IPS-18c (cell line): Measurements from ENCODE around the gene CADM3.

Experiments used
- H3K4me3 ChIP-seq: 2 replicates; pipeline ENCODE4 v1.7.0; 2013; ENCODE audit warnings: low read depth, mild to moderate bottlenecking, low read length, moderate library complexity; ENCODE audit not compliant: insufficient read depth
- H3K9me3 ChIP-seq: one replicate; pipeline ENCODE4 v1.6.1; 2013; ENCODE audit warnings: mild to moderate bottlenecking, low read length, moderate library complexity; ENCODE audit not compliant: control insufficient read depth, insufficient read depth

Gene CADM3

DNA sequence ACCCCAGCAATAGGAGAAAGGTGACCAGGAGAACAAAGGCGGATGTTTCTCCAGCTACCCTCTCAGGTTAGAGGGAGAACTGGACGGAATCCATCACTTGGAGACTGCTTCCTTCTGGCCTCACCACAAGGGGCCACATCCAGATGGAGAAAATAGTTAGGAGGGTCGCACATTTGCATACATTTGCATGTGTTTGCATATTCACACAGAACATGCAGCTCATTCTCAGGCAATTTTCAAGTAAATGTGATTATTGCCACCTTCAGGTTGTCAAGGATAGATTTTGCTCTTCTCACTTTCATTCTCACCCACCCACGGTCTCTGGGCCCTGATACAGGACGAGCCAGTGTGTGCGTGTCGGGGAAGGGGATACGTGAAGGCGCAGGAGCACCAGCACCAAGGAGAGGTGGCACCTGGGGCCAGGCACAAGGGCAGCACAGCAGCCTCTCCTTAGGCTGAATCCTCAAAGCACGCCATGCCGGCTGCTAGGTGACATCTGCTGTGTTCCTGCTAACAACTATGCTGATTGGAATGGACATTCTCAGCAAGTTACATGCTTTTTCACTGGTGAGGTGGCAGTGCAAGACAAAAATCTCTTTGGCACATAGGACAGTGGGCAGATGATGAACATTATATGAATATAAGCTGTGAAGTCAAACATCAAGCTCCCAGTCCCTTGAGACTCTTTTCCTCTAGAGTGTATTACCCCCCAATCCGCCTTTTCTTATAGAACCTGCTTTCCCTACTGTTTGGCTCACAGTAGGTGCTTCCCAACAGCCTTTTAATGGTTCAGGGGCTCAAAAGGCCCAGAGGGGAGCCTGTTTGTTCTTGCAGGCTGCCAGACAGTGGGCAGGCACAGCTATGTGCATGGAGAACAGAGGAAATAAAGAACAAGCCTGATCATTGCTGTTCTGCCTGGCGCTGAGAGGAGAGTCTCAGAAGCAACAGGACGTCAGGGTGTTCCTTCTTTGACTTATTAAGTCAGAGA, 47.5 kb downstream of the CADM3 start:
- H3K9me3 ChIP-seq, result no peaks in the 10 kb centered on the region
- no peak overlapping the region for H3K4me3 ChIP-seq

DNA sequence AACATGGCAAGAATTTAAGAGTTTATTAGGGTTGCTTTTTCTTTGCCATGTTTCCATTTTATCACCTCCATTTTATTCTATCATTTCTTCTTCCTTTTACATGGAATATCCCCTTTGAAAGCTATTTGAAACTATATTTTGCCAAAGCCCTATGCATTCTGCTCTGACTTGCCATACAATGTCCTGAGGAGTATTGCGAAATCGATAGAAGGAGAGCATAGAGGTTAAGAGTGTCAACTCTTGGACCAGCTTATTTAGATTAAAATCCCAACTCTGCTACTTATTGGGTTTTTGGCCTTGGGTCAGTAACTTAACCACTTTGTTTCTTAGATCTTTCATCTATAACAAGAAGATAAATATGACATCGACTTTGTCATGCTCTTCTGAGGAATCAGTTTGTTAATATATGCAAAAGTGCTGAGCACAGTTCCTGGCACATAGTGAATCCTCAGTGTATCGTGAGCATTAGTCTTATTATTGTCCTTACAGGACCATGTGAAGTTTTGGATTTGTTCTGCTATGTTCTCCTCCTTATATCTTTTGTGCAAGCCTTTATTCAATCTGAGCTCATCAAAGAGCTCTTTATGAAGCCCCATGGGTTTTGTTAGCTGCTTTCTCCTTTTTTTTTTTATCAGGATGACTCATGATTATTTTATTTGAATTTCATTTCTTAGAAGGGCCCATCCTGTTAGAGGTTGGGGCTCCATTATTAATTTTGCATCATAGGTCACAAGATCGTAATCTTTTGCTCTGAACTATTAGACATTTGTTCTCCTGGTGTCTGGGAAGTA, 50.9 kb downstream of the CADM3 start:
- Histone ChIP-seq H3K9me3 (no peaks in the 10 kb centered on the region), H3K4me3 (no peak overlapping the region)

DNA sequence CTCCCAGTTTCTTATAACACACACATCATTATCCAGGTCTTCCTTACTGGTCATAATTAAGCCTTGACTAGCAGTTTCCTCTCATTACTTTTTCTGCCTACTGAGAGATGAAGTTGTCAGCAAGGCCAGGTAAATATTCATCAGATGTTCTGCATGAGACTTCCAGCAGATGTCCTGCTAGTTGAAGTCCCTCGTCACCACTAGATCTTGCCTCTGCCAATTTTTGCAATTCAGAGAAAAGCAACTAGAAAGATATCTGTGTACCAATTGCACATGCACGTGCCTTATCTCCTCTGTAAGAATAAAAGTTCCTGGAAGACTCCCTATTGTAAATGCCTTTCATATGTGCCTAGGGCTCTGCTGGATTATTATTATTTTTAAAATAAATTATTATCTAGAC, 51.6 kb downstream of the CADM3 start:
- Histone ChIP-seq H3K9me3 (no peaks in the 10 kb centered on the region), H3K4me3 (no peak overlapping the region)

DNA sequence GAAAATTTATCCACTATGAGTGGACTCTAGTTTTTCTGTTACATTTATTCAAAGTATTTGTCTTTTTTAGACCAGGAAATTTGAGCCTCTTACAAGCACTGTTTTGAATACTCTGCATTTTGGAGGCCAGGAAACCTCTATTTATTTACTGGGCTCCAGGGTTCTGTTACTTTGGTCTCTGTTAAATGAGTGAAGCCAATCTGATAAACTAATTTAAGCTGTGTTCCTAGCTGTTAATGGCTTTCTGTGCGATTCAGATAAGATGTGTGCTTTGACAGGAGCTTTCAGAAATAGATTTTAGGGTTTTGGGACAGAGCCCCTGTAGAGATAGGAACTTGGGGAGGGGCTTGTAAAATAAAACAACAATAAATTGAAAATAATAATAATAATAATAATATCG, 57.1 kb downstream of the CADM3 start:
- Histone ChIP-seq H3K4me3 (no peak overlapping the region), H3K9me3 (no peaks in the 10 kb centered on the region)

DNA sequence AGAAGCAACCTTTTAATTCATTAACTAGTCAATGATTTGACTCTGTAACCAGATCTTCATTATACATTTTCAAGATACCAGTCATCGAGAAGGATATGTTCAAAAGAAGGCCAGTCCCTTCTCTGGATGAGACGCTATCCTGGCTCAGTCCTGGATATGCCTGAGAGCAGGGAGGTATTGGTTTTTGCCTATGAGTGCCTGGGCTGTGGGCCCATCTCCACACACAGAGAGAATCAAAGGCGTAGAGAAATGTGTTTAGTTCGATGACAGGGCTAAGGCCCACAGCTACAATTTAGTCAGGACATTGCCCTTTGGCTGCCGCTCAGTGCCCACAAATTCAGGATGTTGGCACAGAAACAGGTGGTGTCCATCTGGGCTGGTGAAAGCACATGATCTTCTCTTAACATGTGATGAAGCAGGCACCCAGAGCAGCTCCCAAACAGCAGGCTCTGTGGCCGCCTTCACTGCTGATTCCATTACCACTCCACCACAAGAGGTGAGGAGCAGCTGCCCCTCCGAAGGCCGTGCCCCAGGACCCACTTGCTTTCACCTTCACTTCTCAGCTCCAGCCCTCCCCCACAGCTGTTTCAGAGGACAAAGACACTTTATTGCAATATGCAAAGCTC, 58.0 kb downstream of the CADM3 start:
- H3K4me3 ChIP-seq, result no peak overlapping the region

DNA sequence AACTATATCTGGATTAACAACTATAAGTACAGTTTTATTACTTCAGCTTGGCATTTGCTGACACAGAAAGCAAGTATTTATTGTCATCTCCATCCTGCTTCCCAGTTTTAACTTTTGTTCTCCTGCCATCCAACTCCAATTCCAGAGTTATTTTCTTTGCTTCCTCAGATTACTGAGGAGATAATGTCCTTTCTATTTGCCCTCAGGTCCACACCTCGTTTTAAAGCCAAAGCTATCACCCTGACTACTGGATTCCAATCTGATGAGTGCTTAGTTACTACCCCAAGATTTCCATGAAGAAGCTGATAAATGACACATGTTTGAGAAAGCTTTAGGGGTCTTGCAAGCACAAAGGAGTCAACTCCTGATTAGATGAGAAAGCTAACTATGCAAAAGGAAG, 58.5 kb downstream of the CADM3 start:
- Histone ChIP-seq H3K9me3 (no peaks in the 10 kb centered on the region), H3K4me3 (no peak overlapping the region)

More for the DNA sequence above, 58.0 kb downstream of the CADM3 start:
- no peaks in the 10 kb centered on the region for H3K9me3 ChIP-seq

DNA sequence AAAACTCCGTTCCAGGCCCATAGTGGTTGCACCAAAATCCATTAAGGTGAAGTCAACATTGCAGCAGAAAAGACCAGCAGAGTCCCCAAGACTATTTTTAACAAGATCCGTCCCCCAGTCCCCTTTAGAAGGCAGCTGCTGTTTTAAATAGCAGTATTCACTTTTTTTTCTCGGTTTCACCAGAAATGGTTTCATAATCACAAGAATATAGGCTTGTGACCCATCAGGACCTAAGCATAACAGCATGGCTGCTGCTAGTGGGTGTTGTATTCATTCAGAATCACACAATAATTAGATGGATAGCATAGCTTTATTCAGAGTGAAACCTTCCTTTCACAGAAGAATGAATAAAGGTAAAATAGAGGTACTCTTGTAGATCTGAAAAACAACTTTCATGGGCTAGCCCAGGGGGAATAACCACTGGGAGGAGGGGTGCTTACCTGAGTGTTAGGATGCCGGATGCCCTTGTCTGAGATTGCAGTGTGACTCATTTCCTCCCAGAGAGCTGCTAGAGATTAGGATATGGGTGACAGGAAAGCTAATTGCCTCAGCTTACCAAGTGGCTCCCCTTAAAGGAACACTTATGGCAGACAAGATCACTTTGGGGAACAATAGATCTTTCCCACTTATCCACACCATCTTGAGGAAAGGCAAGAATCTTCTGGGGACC, 68.3 kb downstream of the CADM3 start:
- H3K4me3 ChIP-seq, result no peak overlapping the region

DNA sequence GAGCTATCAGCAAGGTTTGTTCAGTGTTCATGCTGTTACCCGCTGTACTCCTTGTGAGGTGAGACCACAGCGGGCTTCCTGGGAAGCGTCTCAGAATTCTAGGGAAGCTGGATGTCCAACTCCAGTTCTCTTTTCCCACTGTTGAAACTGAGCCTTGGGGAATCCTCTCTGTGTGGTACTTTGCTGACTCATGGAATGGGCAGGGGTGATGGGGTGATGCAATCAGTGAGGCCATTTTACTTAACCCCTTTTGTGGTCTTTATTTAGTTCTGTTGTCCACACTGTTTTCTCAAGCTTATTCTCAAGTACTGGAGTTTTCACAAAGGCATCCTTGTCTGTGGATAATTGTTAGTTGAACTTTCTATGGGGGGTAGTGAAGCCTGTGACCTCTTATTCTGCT, 75.9 kb downstream of the CADM3 start:
- H3K9me3 ChIP-seq, result no peaks in the 10 kb centered on the region
- no peak overlapping the region for H3K4me3 ChIP-seq

More for the DNA sequence above, 68.3 kb downstream of the CADM3 start:
- H3K9me3 ChIP-seq, result no peaks in the 10 kb centered on the region

DNA sequence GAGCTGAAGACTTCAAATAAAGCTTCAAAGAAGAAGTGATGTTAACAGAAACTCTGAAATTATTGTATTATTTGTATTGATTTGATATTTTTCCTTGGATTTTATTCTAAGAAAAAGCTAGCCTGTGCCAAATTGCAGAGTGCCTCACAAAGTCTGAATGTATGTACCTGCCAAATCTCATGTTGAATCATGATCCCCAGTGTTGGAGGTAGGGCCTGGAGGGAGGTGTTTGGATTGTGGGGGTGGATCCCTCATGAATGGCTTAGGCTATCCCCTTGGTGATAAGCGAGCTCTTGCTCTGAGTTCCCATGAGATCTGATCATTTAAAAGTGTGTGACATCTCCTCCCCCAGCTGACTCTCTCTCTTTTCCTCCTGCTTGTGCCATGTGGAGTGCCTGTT, 76.9 kb downstream of the CADM3 start:
- Histone ChIP-seq H3K9me3 (no peaks in the 10 kb centered on the region), H3K4me3 (no peak overlapping the region)

DNA sequence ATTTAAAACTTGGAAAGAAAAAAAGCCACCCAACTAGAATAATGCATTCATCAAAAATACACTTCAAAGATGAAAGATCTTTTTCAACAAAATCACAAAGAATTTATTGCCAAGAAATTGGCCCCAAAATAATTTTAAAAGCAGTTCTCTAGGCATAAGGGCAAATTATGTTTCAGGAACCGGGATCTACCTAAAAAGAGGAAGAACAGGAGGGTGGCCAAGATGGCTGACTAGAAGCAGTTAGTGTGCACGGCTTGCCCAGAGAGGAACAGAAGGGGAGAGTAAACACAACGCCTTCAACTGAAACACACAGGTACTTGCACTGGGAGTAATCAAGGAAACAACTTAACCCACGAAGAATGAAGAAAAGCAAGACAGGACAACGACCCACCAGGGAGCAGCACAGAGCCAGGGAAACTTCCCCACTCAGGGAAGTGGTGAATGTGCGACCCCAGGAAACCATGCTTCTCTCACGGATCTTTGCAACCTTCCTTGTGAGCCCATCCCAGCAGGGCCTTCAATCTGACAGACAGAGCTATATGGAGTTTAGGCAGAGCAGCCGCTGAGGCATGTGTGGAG, 79.3 kb downstream of the CADM3 start:
- Histone ChIP-seq H3K9me3 (no peaks in the 10 kb centered on the region), H3K4me3 (no peak overlapping the region)
